Spinal cord (tissue), 10 donors: ENCODE data around the gene GAGE2A. TPM values are rescaled to one million over a fixed set of nuclear protein-coding genes. Genes with fewer than 3 reads are reported as not detected.
"Not testable (repeated sequence)": the region's sequence is repeated elsewhere in the genome, so short reads cannot be mapped to it uniquely, and the experiment has no call there.

Experiments used
- DNase-seq, 6 donors: peaks; one replicate each; pipeline versions ENCODE4 v3.0.0 to v3.0.0-alpha.2; 2013 to 2015; ENCODE audit warnings: low spot score in 6 of 6, low read depth in 4 of 6
- H3K27ac ChIP-seq: one replicate; pipeline ENCODE4 v1.5.1; 2013; ENCODE audit warnings: low read depth, low read length, control low read depth
- H3K27me3 ChIP-seq: one replicate; pipeline ENCODE4 v1.6.1; 2013; ENCODE audit warnings: low read length; ENCODE audit not compliant: control insufficient read depth, insufficient read depth
- H3K36me3 ChIP-seq: one replicate; pipeline ENCODE4 v1.6.1; 2013; ENCODE audit warnings: low read length; ENCODE audit not compliant: control insufficient read depth, insufficient read depth
- H3K4me1 ChIP-seq: one replicate; pipeline ENCODE4 v1.6.1; 2013; ENCODE audit warnings: low read length; ENCODE audit not compliant: control insufficient read depth, insufficient read depth
- H3K4me3 ChIP-seq: one replicate; pipeline ENCODE4 v1.5.1; 2013; ENCODE audit warnings: low read depth, low read length, control low read depth
- H3K9me3 ChIP-seq: one replicate; pipeline ENCODE4 v1.6.1; 2013; ENCODE audit warnings: low read length; ENCODE audit not compliant: control insufficient read depth, insufficient read depth
- WGBS: methylation state at CpG from one replicate; pipeline ENCODE4 v1.1.5; 2013; ENCODE audit warnings: missing lambda C conversion rate; ENCODE audit not compliant: insufficient coverage; 5-methylcytosine and 5-hydroxymethylcytosine counted together
- long read RNA-seq, 4 donors: transcript quantifications; one replicate each; lab custom pipeline, GENCODE V29; 2026
- polyA plus RNA-seq, 2 donors: library from polyadenylated mRNA; unstranded; fragments of 120-200 nt; gene quantifications; one replicate each; pipeline ENCODE4 v1.2.1, GENCODE V29; 2013; ENCODE audit not compliant: insufficient read length in 2 of 2
- total RNA-seq, 2 donors: library from RNA; depleted of rRNA in 1 of 2; stranded (reverse); fragments of 120-200 nt in 1 of 2; fragments of >200 nt in 1 of 2; gene quantifications; one replicate each; pipeline versions ENCODE4 v1.2.3 to v1.2.4, GENCODE V29; 2013 to 2014
- donor health status: healthy.

GAGE2A gene
- total RNA-seq (not detected), polyA plus RNA-seq (not detected)
- long read RNA-seq, donor 1: 0 reads
- long read RNA-seq, donor 2: 0 reads
- long read RNA-seq, donor 3: 0 reads
- long read RNA-seq, donor 4: 0 reads

DNA sequence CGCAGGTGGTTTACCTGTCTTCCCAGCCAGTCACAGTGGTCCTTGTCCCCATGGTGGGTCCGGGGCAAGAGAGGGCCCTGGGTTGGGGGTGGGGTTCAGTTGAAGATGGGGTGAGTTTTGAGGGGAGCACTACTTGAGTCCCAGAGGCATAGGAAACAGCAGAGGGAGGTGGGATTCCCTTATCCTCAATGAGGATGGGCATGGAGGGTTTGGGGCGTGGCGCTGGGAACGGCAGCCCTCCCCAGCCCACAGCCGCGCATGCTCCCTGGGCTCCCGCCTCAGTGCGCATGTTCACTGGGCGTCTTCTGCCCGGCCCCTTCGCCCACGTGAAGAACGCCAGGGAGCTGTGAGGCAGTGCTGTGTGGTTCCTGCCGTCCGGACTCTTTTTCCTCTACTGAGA, at the start of gene GAGE2A:
Gene GAGE2A (plus strand): TSS at position 301 of the 400 bp plus-strand sequence. CDS start 1,155 bp downstream, outside the sequence.
- H3K27ac ChIP-seq, H3K36me3 ChIP-seq, H3K27me3 ChIP-seq, H3K4me3 ChIP-seq, H3K4me1 ChIP-seq, H3K9me3 ChIP-seq, DNase-seq: not testable (repeated sequence)
- WGBS: no CpG with 5 or more reads among the region's 16 CpGs

DNA sequence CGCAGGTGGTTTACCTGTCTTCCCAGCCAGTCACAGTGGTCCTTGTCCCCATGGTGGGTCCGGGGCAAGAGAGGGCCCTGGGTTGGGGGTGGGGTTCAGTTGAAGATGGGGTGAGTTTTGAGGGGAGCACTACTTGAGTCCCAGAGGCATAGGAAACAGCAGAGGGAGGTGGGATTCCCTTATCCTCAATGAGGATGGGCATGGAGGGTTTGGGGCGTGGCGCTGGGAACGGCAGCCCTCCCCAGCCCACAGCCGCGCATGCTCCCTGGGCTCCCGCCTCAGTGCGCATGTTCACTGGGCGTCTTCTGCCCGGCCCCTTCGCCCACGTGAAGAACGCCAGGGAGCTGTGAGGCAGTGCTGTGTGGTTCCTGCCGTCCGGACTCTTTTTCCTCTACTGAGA, 47.9 kb upstream of the GAGE2A start, which contains the start of gene GAGE12D:
Gene GAGE12D (plus strand): TSS at position 301 of the 400 bp plus-strand sequence. CDS start 1,155 bp downstream, outside the sequence.
- no CpG with 5 or more reads among the region's 16 CpGs for WGBS

DNA sequence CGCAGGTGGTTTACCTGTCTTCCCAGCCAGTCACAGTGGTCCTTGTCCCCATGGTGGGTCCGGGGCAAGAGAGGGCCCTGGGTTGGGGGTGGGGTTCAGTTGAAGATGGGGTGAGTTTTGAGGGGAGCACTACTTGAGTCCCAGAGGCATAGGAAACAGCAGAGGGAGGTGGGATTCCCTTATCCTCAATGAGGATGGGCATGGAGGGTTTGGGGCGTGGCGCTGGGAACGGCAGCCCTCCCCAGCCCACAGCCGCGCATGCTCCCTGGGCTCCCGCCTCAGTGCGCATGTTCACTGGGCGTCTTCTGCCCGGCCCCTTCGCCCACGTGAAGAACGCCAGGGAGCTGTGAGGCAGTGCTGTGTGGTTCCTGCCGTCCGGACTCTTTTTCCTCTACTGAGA, 38.3 kb upstream of the GAGE2A start, which contains the start of gene GAGE12E:
Gene GAGE12E (plus strand): TSS at position 301 of the 400 bp plus-strand sequence. CDS start 1,155 bp downstream, outside the sequence.
- H3K27ac ChIP-seq, H3K9me3 ChIP-seq, H3K36me3 ChIP-seq, DNase-seq, H3K27me3 ChIP-seq, H3K4me3 ChIP-seq, H3K4me1 ChIP-seq: not testable (repeated sequence)
- WGBS: no CpG with 5 or more reads among the region's 16 CpGs

More for the DNA sequence above, 47.9 kb upstream of the GAGE2A start, which contains the start of gene GAGE12D:
- H3K4me3 ChIP-seq, H3K9me3 ChIP-seq, DNase-seq, H3K27ac ChIP-seq, H3K27me3 ChIP-seq, H3K4me1 ChIP-seq, H3K36me3 ChIP-seq: not testable (repeated sequence)

- H3K36me3 ChIP-seq, H3K27ac ChIP-seq, DNase-seq, H3K27me3 ChIP-seq, H3K9me3 ChIP-seq, H3K4me3 ChIP-seq, H3K4me1 ChIP-seq: not testable (repeated sequence)
- no CpG with 5 or more reads among the region's 16 CpGs for WGBS
Measured at GRCh38 chrX:49560542-49560941, 28.8 kb upstream of the GAGE2A start, which contains the start of gene GAGE12F. Gene GAGE12F, plus strand, starts transcription at chrX:49560842. Its CDS starts 1,155 bp downstream, at chrX:49561997.

DNA sequence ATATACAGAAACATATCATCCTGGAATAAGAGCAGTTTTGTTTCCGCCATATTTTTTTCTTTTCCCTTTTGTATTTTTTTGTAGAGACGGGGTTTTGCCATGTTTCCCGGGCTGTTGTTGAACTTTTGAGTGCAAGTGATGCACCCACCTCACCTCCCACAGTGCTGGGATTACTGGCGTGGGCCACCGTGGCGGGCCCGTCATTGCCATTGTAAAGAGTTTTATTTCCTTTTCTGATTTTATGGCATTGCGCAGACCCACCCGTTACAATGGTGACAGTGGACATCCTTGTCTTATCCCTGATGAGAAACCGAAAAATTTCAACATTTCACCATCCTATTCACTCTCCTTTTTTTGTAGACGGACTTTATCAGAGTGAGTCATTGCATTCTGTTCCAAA, 20.6 kb upstream of the GAGE2A start:
- no CpG with 5 or more reads among the region's 11 CpGs for WGBS
- not testable (repeated sequence) for H3K4me3 ChIP-seq, H3K27me3 ChIP-seq, H3K9me3 ChIP-seq, H3K36me3 ChIP-seq, DNase-seq, H3K27ac ChIP-seq, H3K4me1 ChIP-seq

- not testable (repeated sequence) for H3K27ac ChIP-seq, H3K27me3 ChIP-seq, H3K4me3 ChIP-seq, H3K36me3 ChIP-seq, H3K9me3 ChIP-seq, DNase-seq, H3K4me1 ChIP-seq
- WGBS: no CpG with 5 or more reads among the region's 13 CpGs
Measured at GRCh38 chrX:49569152-49569551, 20.1 kb upstream of the GAGE2A start.

- not testable (repeated sequence) for H3K36me3 ChIP-seq, H3K9me3 ChIP-seq, DNase-seq, H3K4me3 ChIP-seq, H3K4me1 ChIP-seq, H3K27ac ChIP-seq, H3K27me3 ChIP-seq
- no CpG with 5 or more reads among the region's 16 CpGs for WGBS
Measured at GRCh38 chrX:49570100-49570499, 19.2 kb upstream of the GAGE2A start, which contains the start of gene GAGE12G. Gene GAGE12G, plus strand, starts transcription at chrX:49570400. Its CDS starts 1,155 bp downstream, at chrX:49571555.

DNA sequence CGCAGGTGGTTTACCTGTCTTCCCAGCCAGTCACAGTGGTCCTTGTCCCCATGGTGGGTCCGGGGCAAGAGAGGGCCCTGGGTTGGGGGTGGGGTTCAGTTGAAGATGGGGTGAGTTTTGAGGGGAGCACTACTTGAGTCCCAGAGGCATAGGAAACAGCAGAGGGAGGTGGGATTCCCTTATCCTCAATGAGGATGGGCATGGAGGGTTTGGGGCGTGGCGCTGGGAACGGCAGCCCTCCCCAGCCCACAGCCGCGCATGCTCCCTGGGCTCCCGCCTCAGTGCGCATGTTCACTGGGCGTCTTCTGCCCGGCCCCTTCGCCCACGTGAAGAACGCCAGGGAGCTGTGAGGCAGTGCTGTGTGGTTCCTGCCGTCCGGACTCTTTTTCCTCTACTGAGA, 9.6 kb upstream of the GAGE2A start, which contains the start of gene GAGE12H:
Gene GAGE12H (plus strand): TSS at position 301 of the 400 bp plus-strand sequence. CDS start 1,155 bp downstream, outside the sequence.
- not testable (repeated sequence) for H3K27me3 ChIP-seq, H3K27ac ChIP-seq, H3K4me1 ChIP-seq, H3K36me3 ChIP-seq, DNase-seq, H3K4me3 ChIP-seq, H3K9me3 ChIP-seq
- no CpG with 5 or more reads among the region's 16 CpGs for WGBS

- DNase-seq, H3K36me3 ChIP-seq, H3K9me3 ChIP-seq, H3K4me3 ChIP-seq, H3K4me1 ChIP-seq, H3K27ac ChIP-seq, H3K27me3 ChIP-seq: not testable (repeated sequence)
- 82% methylated on average over 18 of the region's 37 CpGs for WGBS
Measured at GRCh38 chrX:49589769-49590478, 628 bp downstream of the GAGE2A start.

DNA sequence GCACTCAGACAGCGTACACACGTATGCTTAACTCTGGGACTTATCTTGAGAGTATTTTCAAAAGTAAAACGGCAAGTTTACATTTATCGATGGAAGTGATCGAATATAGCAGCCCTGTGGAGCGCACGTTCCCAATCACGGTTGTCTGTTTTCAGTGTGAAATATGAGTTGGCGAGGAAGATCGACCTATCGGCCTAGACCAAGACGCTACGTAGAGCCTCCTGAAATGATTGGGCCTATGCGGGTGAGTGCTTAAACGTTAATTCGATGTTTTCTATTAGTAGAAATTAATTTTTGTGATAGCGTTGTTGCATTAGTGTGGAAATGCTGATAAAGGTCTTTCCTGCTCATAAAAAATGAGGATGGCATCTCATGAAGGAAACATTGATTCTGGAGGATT, 1.2 kb downstream of the GAGE2A start:
- H3K4me1 ChIP-seq, H3K9me3 ChIP-seq, H3K27ac ChIP-seq, H3K4me3 ChIP-seq, H3K36me3 ChIP-seq, H3K27me3 ChIP-seq, DNase-seq: not testable (repeated sequence)
- no CpG with 5 or more reads among the region's 17 CpGs for WGBS
